A673 (cell line): ENCODE measurements around the gene COL2A1. TPM values are rescaled to one million over a fixed set of nuclear protein-coding genes. Genes with fewer than 3 reads are reported as not detected.

Source experiments
- BruUV-seq: library from RNA; stranded (reverse); fragments of 400-500 nt; replicated peaks from 2 replicates; lab custom pipeline; 2021; lab: Mats Ljungman, UMichigan
- CTCF ChIA-PET: fragments of 300-600 bp; sonication (Branson Sonifier 250); formaldehyde crosslinking; loops from one replicate; lab custom pipeline; 2022; ENCODE audit warnings: antibody characterized with exemption; lab: Charles Lee
- POLR2A ChIA-PET: fragments of 300-600 bp; sonication (Branson Sonifier 250); formaldehyde crosslinking; loops from one replicate; lab custom pipeline; 2022; ENCODE audit warnings: antibody characterized with exemption; ENCODE audit not compliant: low non-redundant PET; lab: Charles Lee
- DNase-seq: peaks from one replicate; pipeline ENCODE4 v3.0.0-alpha.2; 2015; ENCODE audit warnings: low spot score
- H3K27ac ChIP-seq: fragments of 200-600 bp; sonication (generic); 2 replicates; pipeline ENCODE4 v1.5.1; 2016; ENCODE audit warnings: mixed run types, low read depth, mild to moderate bottlenecking, mixed read lengths, antibody characterized with exemption, low read length; ENCODE audit not compliant: poor library complexity, severe bottlenecking
- H3K27me3 ChIP-seq: fragments of 200-600 bp; sonication (generic); replicated peaks from 2 replicates; pipeline ENCODE4 v1.6.1; 2017; ENCODE audit warnings: mixed run types, low read depth, mild to moderate bottlenecking, mixed read lengths, antibody characterized with exemption, low read length; ENCODE audit not compliant: insufficient read depth, poor library complexity
- H3K36me3 ChIP-seq: fragments of 200-600 bp; sonication (generic); 2 replicates; pipeline ENCODE4 v1.6.1; 2016; ENCODE audit warnings: mixed run types, mild to moderate bottlenecking, mixed read lengths, antibody characterized with exemption, low read length; ENCODE audit not compliant: insufficient read depth, poor library complexity, severe bottlenecking
- H3K4me1 ChIP-seq: fragments of 200-600 bp; sonication (generic); 2 replicates; pipeline ENCODE4 v1.6.1; 2017; ENCODE audit warnings: mixed run types, mild to moderate bottlenecking, mixed read lengths, antibody characterized with exemption, low read length; ENCODE audit not compliant: insufficient read depth, poor library complexity, severe bottlenecking
- H3K4me3 ChIP-seq: fragments of 200-600 bp; sonication (generic); 2 replicates; pipeline ENCODE4 v1.5.1; 2016; ENCODE audit warnings: low read depth, mixed run types, mild to moderate bottlenecking, mixed read lengths, low read length; ENCODE audit not compliant: poor library complexity, severe bottlenecking
- H3K9me3 ChIP-seq: fragments of 200-600 bp; sonication (generic); 2 replicates; pipeline ENCODE4 v1.6.1; 2016; ENCODE audit warnings: mixed run types, low read depth, mild to moderate bottlenecking, mixed read lengths, antibody characterized with exemption, low read length; ENCODE audit not compliant: poor library complexity, severe bottlenecking
- CTCF ChIP-seq: fragments of 300-800, 200-600 bp; sonication (generic); conservative IDR thresholded peaks from 2 replicates; pipeline ENCODE4 v1.5.1; 2017; ENCODE audit warnings: low read depth, mild to moderate bottlenecking, antibody characterized with exemption, low read length, moderate library complexity, mixed read lengths
- EZH2 ChIP-seq: fragments of 200-600 bp; sonication (generic); IDR thresholded peaks from 2 replicates; pipeline ENCODE4 v1.6.1; 2017; ENCODE audit warnings: borderline replicate concordance, low read depth, mild to moderate bottlenecking, mixed read lengths, antibody characterized with exemption, low read length; ENCODE audit not compliant: poor library complexity, severe bottlenecking
- intact Hi-C: fragments of 100-400 bp; cut with micrococcal nuclease; formaldehyde crosslinking; loops from one replicate; pipeline ENCODE4 v1.10.0; 2022; ENCODE audit not compliant: unreplicated experiment
- total RNA-seq: library from RNA; stranded (reverse); gene quantifications from 2 replicates; pipeline ENCODE4 v1.2.3, GENCODE V29; 2021

COL2A1 gene
- total RNA-seq, 1 experiment from 2014 or later = 1.3 TPM

GRCh38 chr12:47977772-47978597 lies 26.3 kb downstream of the COL2A1 start:
- Histone ChIP-seq H3K27ac (no peak overlapping the region), H3K27me3 (no peaks in the 10 kb centered on the region), H3K4me1 (no peaks in the 10 kb centered on the region), H3K4me3 (no peak overlapping the region), H3K36me3 (no peaks in the 10 kb centered on the region), H3K9me3 (no peaks in the 10 kb centered on the region)
- intact Hi-C loops = no loop called here
- ChIA-PET POLR2A (no interaction called here), CTCF (no interaction called here)
- no TSS peak for BruUV-seq
- no peak for DNase-seq
- TF ChIP-seq CTCF (no peak), EZH2 (no peak)

GRCh38 chr12:47977046-47977771 lies 27.1 kb downstream of the COL2A1 start:
- intact Hi-C loops = no loop called here
- CTCF ChIA-PET = no interaction called here
- no peak for DNase-seq
- Histone ChIP-seq H3K4me1 (no peaks in the 10 kb centered on the region), H3K9me3 (no peaks in the 10 kb centered on the region), H3K27me3 (no peaks in the 10 kb centered on the region), H3K4me3 (no peak overlapping the region), H3K27ac (no peak overlapping the region), H3K36me3 (no peaks in the 10 kb centered on the region)
- no peak for TF ChIP-seq CTCF
- TF ChIP-seq EZH2 = no peak
- POLR2A ChIA-PET = interaction anchor here (0.5 kb wide), 1 partner anchor 193 kb away, joined by 5 read pairs; no protein-coding TSS in a partner anchor
- no TSS peak for BruUV-seq

GRCh38 chr12:47975816-47976215 lies 28.5 kb downstream of the COL2A1 start:
- no peak overlapping the region for H3K4me3 ChIP-seq
- H3K36me3 ChIP-seq = no peaks in the 10 kb centered on the region
- no peak overlapping the region for H3K27ac ChIP-seq
- ChIA-PET POLR2A (no interaction called here), CTCF (no interaction called here)
- H3K9me3 ChIP-seq = no peaks in the 10 kb centered on the region
- no peak for DNase-seq
- BruUV-seq = no TSS peak
- TF ChIP-seq EZH2 (no peak), CTCF (no peak)
- no peaks in the 10 kb centered on the region for H3K4me1 ChIP-seq
- no peaks in the 10 kb centered on the region for H3K27me3 ChIP-seq
- intact Hi-C loops = no loop called here
